T47D (cell line): ENCODE measurements around the gene GRIK3.

Experiments used
- DNase-seq, 2 experiments: peaks; one replicate each; pipeline versions ENCODE4 v3.0.0 to v3.0.0-alpha.2; 2011 to 2012; ENCODE audit warnings: low read depth in 1 of 2, low spot score in 1 of 2
- JUND ChIP-seq: IDR thresholded peaks from 2 replicates; pipeline ENCODE4 v1.6.1; 2012; ENCODE audit warnings: low read depth
- in situ Hi-C: cut with HindIII; loops from 2 replicates; pipeline ENCODE4 v1.10.0; 2016; ENCODE audit warnings: low sequenced_read_pairs, low pct_unique_long_range_greater_than_20kb

The GRIK3 gene

GRCh38 chr1:36755303-36756230 lies 278.7 kb downstream of the GRIK3 start:
- no peak for DNase-seq
- in situ Hi-C loops, result no loop called here
- no peak for TF ChIP-seq JUND

DNA sequence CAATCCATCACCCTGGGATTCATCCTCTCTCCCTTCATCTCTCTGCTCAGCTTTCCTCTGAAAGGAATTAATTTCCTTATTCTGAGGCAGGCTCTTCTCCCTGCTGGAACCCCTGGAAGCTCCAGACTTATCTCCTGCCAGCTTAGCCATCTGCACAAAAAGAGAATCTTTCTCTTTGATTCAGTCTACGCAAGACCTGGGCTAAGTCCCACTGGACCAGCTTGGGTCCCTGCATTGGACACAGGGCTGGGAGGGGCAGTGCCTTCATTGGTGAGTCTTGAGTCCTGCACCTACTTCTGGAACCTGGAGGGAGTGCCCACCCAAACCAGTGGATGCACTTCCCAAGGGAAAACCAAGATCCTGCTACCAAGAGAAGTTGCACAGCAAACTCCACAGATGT lies 279.9 kb downstream of the GRIK3 start:
- DNase-seq, result no peak
- in situ Hi-C loops, result no loop called here
- no peak for TF ChIP-seq JUND

DNA sequence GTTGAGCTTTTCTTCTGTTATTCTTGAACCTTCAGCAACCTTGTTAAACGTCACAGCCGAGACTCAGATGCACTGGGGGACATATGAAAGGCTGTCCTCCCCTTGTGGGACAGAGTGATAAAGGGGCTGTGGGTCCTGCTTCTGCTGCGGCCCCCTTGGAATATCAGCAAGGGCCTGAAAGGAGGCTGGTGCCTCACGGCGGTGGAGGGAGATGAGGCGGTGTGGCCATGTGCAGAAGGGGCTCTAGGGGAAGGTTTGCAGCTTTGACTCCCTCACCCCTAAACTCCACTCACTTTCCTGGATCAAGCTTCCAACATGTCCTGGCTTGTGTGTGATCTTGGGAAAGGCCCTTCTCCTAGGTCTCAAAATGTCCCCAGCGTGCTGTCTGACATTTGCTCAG lies 280.9 kb downstream of the GRIK3 start:
- no peak for DNase-seq
- in situ Hi-C loops, result no loop called here
- TF ChIP-seq JUND, result no peak

- in situ Hi-C loops, result no loop called here
- no peak for TF ChIP-seq JUND
- no peak for DNase-seq
These were observed 281.4 kb downstream of the GRIK3 start for GRCh38 chr1:36752891-36753361.

DNA sequence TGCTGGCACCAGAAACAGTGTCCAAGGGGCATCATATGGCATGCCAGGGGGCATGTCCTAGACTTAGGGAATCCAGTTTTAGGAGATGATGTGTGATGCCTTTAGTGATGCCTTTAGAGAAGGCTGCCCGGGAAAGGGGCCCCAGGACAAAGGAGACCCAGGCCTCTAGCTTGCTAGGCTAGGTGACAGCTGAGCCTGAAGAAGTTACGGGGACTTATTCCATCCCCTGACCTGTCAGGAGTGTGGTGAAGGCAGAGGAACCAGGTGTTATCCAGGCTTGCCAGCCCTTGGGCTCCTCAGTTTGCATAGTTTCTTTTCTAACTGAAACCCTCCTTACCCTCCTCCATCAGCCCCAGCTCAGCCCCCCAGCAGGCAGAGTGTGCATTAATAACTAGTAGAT lies 281.9 kb downstream of the GRIK3 start:
- no peak for TF ChIP-seq JUND
- no peak for DNase-seq
- in situ Hi-C loops, result no loop called here

GRCh38 chr1:36751525-36751924 lies 282.8 kb downstream of the GRIK3 start:
- DNase-seq, result peak in 1 of 2 experiments; percentile 86

GRCh38 chr1:36748466-36748865 lies 285.8 kb downstream of the GRIK3 start:
- no peak for TF ChIP-seq JUND
- no peak for DNase-seq
- in situ Hi-C loops, result no loop called here

More at GRCh38 chr1:36751525-36751924, 282.8 kb downstream of the GRIK3 start:
- in situ Hi-C loops, result no loop called here
- TF ChIP-seq JUND, result no peak
